ENCODE measurements around the gene NECTIN3. TPM values are rescaled to one million over a fixed set of nuclear protein-coding genes. Genes with fewer than 3 reads are reported as not detected.

NECTIN3 gene
- total RNA-seq, 2 experiments from 2014 or later: 7.8 to 8.5 TPM

GRCh38 chr3:111218615-111219014 lies 147.0 kb downstream of the NECTIN3 start:
- Mint-ChIP-seq H3K27ac (no peak overlapping the region), H3K4me3 (no peak overlapping the region), H3K27me3 (no peaks in the 10 kb centered on the region), H3K36me3 (ENCODE audit: low read depth) (no peaks in the 10 kb centered on the region), H3K4me1 (ENCODE audit: low read depth) (no peaks in the 10 kb centered on the region), H3K9me3 (no peaks in the 10 kb centered on the region)
- no peak for ATAC-seq (ENCODE audit: poor library complexity)
- no peak for TF ChIP-seq CTCF (IDR thresholded peaks at IDR 0.05)
- Histone ChIP-seq H3K9me3 (ENCODE audit: control insufficient read depth in 1 of 2, insufficient read depth in 1 of 2, low read length in 2 of 2) (no peaks in the 10 kb centered on the region), H3K4me1 (ENCODE audit: insufficient read depth, low read length) (no peaks in the 10 kb centered on the region), H3K4me3 (ENCODE audit: low read length) (no peak overlapping the region), H3K36me3 (ENCODE audit: insufficient read depth, low read length) (no peaks in the 10 kb centered on the region), H3K27ac (ENCODE audit: low read depth in 1 of 2, low read length in 2 of 2) (no peak overlapping the region), H3K27me3 (ENCODE audit: control insufficient read depth in 1 of 2, insufficient read depth in 2 of 2, low read length in 2 of 2) (no peaks in the 10 kb centered on the region)
- CTCF ChIA-PET: no interaction called here
- DNase-seq: no peak
- intact Hi-C loops (cut with DNase I, micrococcal nuclease): no loop called here
- POLR2A ChIA-PET: no interaction called here

- Histone ChIP-seq H3K4me1 (ENCODE audit: insufficient read depth, low read length) (no peaks in the 10 kb centered on the region), H3K36me3 (ENCODE audit: insufficient read depth, low read length) (no peaks in the 10 kb centered on the region), H3K27ac (ENCODE audit: low read depth in 1 of 2, low read length in 2 of 2) (no peak overlapping the region), H3K9me3 (ENCODE audit: control insufficient read depth in 1 of 2, insufficient read depth in 1 of 2, low read length in 2 of 2) (peaks cover 0 to 6% of the 10 kb centered on the region in 2 experiments), H3K27me3 (ENCODE audit: control insufficient read depth in 1 of 2, insufficient read depth in 2 of 2, low read length in 2 of 2) (no peaks in the 10 kb centered on the region), H3K4me3 (ENCODE audit: low read length) (no peak overlapping the region)
- DNase-seq (no peak), ATAC-seq (ENCODE audit: poor library complexity) (no peak)
- intact Hi-C loops (cut with DNase I, micrococcal nuclease): no loop called here
- ChIA-PET POLR2A (no interaction called here), CTCF (no interaction called here)
- Mint-ChIP-seq H3K27ac (no peak overlapping the region), H3K4me3 (no peak overlapping the region), H3K36me3 (ENCODE audit: low read depth) (no peaks in the 10 kb centered on the region), H3K27me3 (no peaks in the 10 kb centered on the region), H3K4me1 (ENCODE audit: low read depth) (no peaks in the 10 kb centered on the region), H3K9me3 (peaks cover 6% of the 10 kb centered on the region)
- no peak for TF ChIP-seq CTCF (IDR thresholded peaks at IDR 0.05)
These were observed 155.6 kb downstream of the NECTIN3 start for GRCh38 chr3:111227216-111227615.

- no peaks in the 10 kb centered on the region for H3K27me3 Mint-ChIP-seq
- DNase-seq (no peak), ATAC-seq (ENCODE audit: poor library complexity) (no peak)
- no peak overlapping the region for H3K4me3 Mint-ChIP-seq
- intact Hi-C loops (cut with DNase I, micrococcal nuclease): no loop called here
- no peak overlapping the region for H3K27ac ChIP-seq (ENCODE audit: low read depth in 1 of 2, low read length in 2 of 2)
- peaks cover 0 to 6% of the 10 kb centered on the region in 2 experiments for H3K9me3 ChIP-seq (ENCODE audit: control insufficient read depth in 1 of 2, insufficient read depth in 1 of 2, low read length in 2 of 2)
- peaks cover 6% of the 10 kb centered on the region for H3K9me3 Mint-ChIP-seq
- H3K27ac Mint-ChIP-seq: no peak overlapping the region
- H3K4me1 ChIP-seq (ENCODE audit: insufficient read depth, low read length): no peaks in the 10 kb centered on the region
- no peaks in the 10 kb centered on the region for H3K27me3 ChIP-seq (ENCODE audit: control insufficient read depth in 1 of 2, insufficient read depth in 2 of 2, low read length in 2 of 2)
- H3K4me3 ChIP-seq (ENCODE audit: low read length): no peak overlapping the region
- H3K36me3 ChIP-seq (ENCODE audit: insufficient read depth, low read length): no peaks in the 10 kb centered on the region
- CTCF ChIA-PET: no interaction called here
- POLR2A ChIA-PET: no interaction called here
- no peaks in the 10 kb centered on the region for H3K36me3 Mint-ChIP-seq (ENCODE audit: low read depth)
- no peaks in the 10 kb centered on the region for H3K4me1 Mint-ChIP-seq (ENCODE audit: low read depth)
- TF ChIP-seq CTCF (IDR thresholded peaks at IDR 0.05): no peak
These were observed 157.7 kb downstream of the NECTIN3 start for GRCh38 chr3:111229301-111229700.

Data from CD4-positive, alpha-beta T cell (primary cell).